NT2/D1 (cell line): ENCODE data around the gene FAF1.

Experiments
- YY1 ChIP-seq: IDR thresholded peaks from 2 replicates; pipeline ENCODE4 v1.6.1; 2011; ENCODE audit not compliant: insufficient read length, insufficient read depth
- ZNF274 ChIP-seq: IDR thresholded peaks from 2 replicates; pipeline ENCODE4 v1.6.1; 2011; ENCODE audit warnings: mild to moderate bottlenecking, low read depth, low read length

GRCh38 chr1:50681931-50682330, 278.1 kb downstream of the FAF1 start:
- no peak for TF ChIP-seq ZNF274
- TF ChIP-seq YY1 = no peak
